Upper lobe of left lung (tissue), 6 donors: ENCODE measurements around the gene UBE3B. TPM values are rescaled to one million over a fixed set of nuclear protein-coding genes. Genes with fewer than 3 reads are reported as not detected.

Experiments
- ATAC-seq, 2 donors: fragments of 200-7000 bp; cut with Tn5 transposase; one replicate each; pipeline ENCODE4 v1.9.1; 2022; ENCODE audit warnings: mild to moderate bottlenecking in 2 of 2, moderate library complexity in 2 of 2; ENCODE audit not compliant: low FRiP score in 2 of 2
- DNase-seq, 2 donors: peaks; one replicate each; pipeline ENCODE4 v3.0.0-alpha.2; 2019 to 2020
- H3K27ac ChIP-seq, 4 donors: fragments of 200-600 bp; sonication (generic); one replicate each; pipeline ENCODE4 v1.5.1; 2016 to 2019
- H3K27me3 ChIP-seq, 4 donors: fragments of 200-600 bp; sonication (generic); one replicate each; pipeline ENCODE4 v1.5.1; 2017 to 2019
- H3K36me3 ChIP-seq, 4 donors: fragments of 200-600 bp; sonication (generic); one replicate each; pipeline ENCODE4 v1.5.1; 2016 to 2019
- H3K4me1 ChIP-seq, 4 donors: fragments of 200-600 bp; sonication (generic); one replicate each; pipeline ENCODE4 v1.5.1; 2018 to 2019
- H3K4me3 ChIP-seq, 4 donors: fragments of 200-600 bp; sonication (generic); one replicate each; pipeline ENCODE4 v1.5.1; 2017 to 2019; ENCODE audit warnings: mild to moderate bottlenecking in 2 of 4, moderate library complexity in 1 of 4
- H3K9me3 ChIP-seq, 4 donors: fragments of 200-600 bp; sonication (generic); one replicate each; pipeline ENCODE4 v1.5.1; 2018 to 2019
- EP300 ChIP-seq, 4 donors: sonication (generic); formaldehyde crosslinking; IDR thresholded peaks; one replicate each; pipeline ENCODE4 v1.5.1; 2017; ENCODE audit warnings: antibody characterized with exemption in 4 of 4, control low read depth in 2 of 4
- POLR2A ChIP-seq, 4 donors: fragments of 450-650 bp; IDR thresholded peaks; one replicate each; pipeline ENCODE4 v1.5.1; 2016 to 2017; ENCODE audit warnings: antibody characterized with exemption in 4 of 4, mild to moderate bottlenecking in 2 of 4
- POLR2AphosphoS5 ChIP-seq, 2 donors: sonication (generic); formaldehyde crosslinking; IDR thresholded peaks; one replicate each; pipeline ENCODE4 v1.5.1; 2017; ENCODE audit warnings: antibody characterized with exemption in 2 of 2
- WGBS, 2 donors: methylation state at CpG; one replicate each; pipeline ENCODE4 v1.1.5; 2017 to 2018; 5-methylcytosine and 5-hydroxymethylcytosine counted together
- total RNA-seq, 6 donors: library from RNA; depleted of rRNA in 4 of 6; stranded (reverse); fragments of >200 nt in 4 of 6; gene quantifications; one replicate each; pipeline versions ENCODE4 v1.1.0 to v1.2.1, GENCODE V29; 2016 to 2021
- TF ChIP-seq, protein P1 (sequence below), 6 experiments: fragments of 450-650 bp in 4 of 6; fragments of 200-600 bp in 2 of 6; sonication (generic) in 2 of 6; IDR thresholded peaks; one replicate each; pipeline ENCODE4 v1.5.1; 2016 to 2019; ENCODE audit warnings: antibody characterized with exemption in 6 of 6
- donor health status: DM: no; HTN: no; CAD: no; lungs with moderate emphysema.
- donor health status: DM: no; HTN: yes; CAD: no; lungs with severe emphysema.

Gene UBE3B
- total RNA-seq, 6 donors from 2014 or later = 27.0 to 69.1 (median 44.7) TPM

DNA sequence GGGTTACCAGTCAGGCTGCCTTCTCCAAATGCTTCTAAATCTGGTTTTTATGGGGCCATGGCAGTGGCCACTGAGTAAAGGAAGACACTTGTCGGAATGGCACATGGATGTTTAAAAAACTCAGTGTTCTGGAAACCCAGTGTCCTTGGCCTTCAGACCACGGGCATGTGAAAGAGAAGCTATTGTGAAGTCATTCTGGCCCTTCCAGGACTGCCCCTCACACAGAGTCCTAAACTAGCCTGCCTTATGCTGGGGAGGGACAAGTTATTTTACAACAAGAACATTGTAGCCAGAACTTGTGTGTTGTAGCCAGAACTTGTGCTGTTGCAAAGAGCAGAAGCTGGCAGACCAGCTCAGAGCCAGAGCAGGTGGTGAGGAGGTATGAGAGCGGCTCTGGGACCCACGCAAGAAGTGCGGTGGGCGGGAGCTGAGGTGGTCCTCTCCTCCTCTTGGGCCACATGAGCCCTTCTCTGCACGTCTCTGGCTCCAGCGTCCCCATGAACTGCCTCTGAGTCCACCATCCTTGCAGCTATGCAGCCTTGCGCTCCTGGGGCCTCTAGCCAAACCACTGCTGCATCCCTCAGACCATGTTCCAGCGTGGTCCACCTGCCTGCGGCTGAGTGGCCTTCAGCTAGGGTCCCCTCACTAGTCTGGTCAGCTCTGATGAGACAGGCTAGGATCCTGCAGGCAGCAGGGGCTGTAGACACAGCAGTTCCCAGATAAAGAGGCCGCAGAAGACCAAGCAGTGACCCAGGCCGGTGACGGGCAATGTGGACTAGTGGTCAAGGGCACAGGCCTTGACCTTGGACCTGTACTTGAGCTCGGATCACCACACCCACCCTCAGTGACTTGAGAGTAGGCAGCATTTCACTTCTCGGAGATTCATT is 63.3 kb downstream of the UBE3B start:
- no peak for TF ChIP-seq POLR2A (IDR thresholded peaks at IDR 0.05)
- TF ChIP-seq EP300 (IDR thresholded peaks at IDR 0.05) = no peak
- Histone ChIP-seq H3K27me3 (no peaks in the 10 kb centered on the region), H3K27ac (no peak overlapping the region), H3K4me1 (peaks cover 0 to 5% (median 2%) of the 10 kb centered on the region in 4 donors), H3K36me3 (peaks cover 0 to 8% (median 0%) of the 10 kb centered on the region in 4 donors), H3K9me3 (no peaks in the 10 kb centered on the region), H3K4me3 (no peak overlapping the region)
- ATAC-seq (no peak), DNase-seq (no peak)
- 87 to 89% methylated on average over 13 to 16 of the region's 16 CpGs for whole genome bisulfite sequencing, 2 donors

DNA sequence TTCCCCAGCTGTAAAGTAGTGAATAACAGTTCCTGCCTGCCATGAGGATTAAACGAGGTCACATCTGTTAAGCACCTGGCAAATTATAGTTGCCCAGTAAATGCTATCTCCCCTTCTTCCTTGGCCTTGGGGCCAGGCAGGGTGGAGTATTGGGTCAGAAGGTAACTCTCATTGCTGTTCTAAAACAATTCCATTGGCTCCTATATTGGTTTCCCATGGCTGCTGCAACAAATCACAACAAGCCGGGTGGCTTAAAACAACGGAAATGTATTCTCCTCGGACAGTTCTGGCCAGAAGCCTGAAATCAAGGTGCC is 63.9 kb downstream of the UBE3B start:
- Histone ChIP-seq H3K27ac (no peak overlapping the region), H3K36me3 (peaks cover 0 to 6% (median 0%) of the 10 kb centered on the region in 4 donors), H3K9me3 (no peaks in the 10 kb centered on the region), H3K4me3 (no peak overlapping the region), H3K4me1 (peaks cover 0 to 5% (median 2%) of the 10 kb centered on the region in 4 donors), H3K27me3 (no peaks in the 10 kb centered on the region)
- ATAC-seq = no peak
- DNase-seq = no peak
- TF ChIP-seq POLR2AphosphoS5 (IDR thresholded peaks at IDR 0.05) = no peak
- no peak for TF ChIP-seq POLR2A (IDR thresholded peaks at IDR 0.05)
- TF ChIP-seq EP300 (IDR thresholded peaks at IDR 0.05) = no peak
- TF ChIP-seq, protein P1, sequence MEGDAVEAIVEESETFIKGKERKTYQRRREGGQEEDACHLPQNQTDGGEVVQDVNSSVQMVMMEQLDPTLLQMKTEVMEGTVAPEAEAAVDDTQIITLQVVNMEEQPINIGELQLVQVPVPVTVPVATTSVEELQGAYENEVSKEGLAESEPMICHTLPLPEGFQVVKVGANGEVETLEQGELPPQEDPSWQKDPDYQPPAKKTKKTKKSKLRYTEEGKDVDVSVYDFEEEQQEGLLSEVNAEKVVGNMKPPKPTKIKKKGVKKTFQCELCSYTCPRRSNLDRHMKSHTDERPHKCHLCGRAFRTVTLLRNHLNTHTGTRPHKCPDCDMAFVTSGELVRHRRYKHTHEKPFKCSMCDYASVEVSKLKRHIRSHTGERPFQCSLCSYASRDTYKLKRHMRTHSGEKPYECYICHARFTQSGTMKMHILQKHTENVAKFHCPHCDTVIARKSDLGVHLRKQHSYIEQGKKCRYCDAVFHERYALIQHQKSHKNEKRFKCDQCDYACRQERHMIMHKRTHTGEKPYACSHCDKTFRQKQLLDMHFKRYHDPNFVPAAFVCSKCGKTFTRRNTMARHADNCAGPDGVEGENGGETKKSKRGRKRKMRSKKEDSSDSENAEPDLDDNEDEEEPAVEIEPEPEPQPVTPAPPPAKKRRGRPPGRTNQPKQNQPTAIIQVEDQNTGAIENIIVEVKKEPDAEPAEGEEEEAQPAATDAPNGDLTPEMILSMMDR (IDR thresholded peaks at IDR 0.05) = no peak
- 60 to 85% methylated on average over 4 of the region's 4 CpGs for WGBS, 2 donors

DNA sequence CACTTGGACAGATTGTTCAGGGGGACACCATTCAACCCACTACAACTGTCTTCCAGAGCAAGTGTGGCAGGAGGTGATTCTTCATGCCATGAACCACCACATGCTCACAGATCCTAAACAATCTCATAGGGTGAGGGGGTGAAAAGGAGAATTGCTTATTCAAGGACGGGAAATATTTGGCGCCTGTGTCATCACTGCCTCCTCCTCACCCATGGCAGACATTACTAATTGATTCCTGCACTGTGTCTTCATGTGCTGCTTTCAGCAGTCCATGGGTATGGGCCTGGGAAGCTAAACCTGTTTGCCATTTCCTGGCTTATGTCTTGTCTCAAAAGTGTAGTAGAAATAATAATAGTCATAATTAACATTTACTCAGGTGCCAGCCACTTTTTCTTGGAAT is 64.6 kb downstream of the UBE3B start:
- H3K36me3 ChIP-seq = peaks cover 0 to 6% (median 0%) of the 10 kb centered on the region in 4 donors
- TF ChIP-seq, protein P1 (IDR thresholded peaks at IDR 0.05) = no peak
- no peak for TF ChIP-seq EP300 (IDR thresholded peaks at IDR 0.05)
- TF ChIP-seq POLR2AphosphoS5 (IDR thresholded peaks at IDR 0.05) = no peak
- TF ChIP-seq POLR2A (IDR thresholded peaks at IDR 0.05) = no peak
- no peaks in the 10 kb centered on the region for H3K9me3 ChIP-seq
- H3K4me3 ChIP-seq = no peak overlapping the region
- DNase-seq (no peak), ATAC-seq (no peak)
- H3K4me1 ChIP-seq = peaks cover 0 to 5% (median 2%) of the 10 kb centered on the region in 4 donors
- H3K27me3 ChIP-seq = peaks cover 0 to 3% (median 0%) of the 10 kb centered on the region in 4 donors
- 67 to 88% methylated on average over 2 of the region's 2 CpGs for WGBS, 2 donors
- no peak overlapping the region for H3K27ac ChIP-seq

DNA sequence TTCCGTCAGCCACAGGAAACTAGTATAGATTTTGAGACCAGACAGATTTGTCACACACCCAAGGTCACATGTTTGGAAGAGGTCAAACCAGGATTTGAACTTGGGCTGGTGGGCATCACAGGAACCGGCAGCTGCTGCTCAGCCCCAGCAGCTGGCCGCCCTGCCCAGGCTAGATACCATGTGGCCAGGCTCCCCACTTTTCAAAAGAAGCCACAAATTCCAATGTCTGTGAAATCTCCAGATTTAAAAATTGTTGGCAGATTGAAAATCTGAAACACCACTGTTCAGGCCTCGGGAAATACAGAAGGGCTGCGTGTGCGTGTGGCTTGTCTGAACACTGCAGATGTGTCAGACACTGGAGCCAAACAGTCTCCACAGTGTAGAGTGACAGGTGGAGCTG is 65.4 kb downstream of the UBE3B start:
- Histone ChIP-seq H3K4me3 (no peak overlapping the region), H3K27ac (no peak overlapping the region), H3K9me3 (no peaks in the 10 kb centered on the region), H3K27me3 (peaks cover 0 to 3% (median 0%) of the 10 kb centered on the region in 4 donors), H3K36me3 (peaks cover 0 to 6% (median 0%) of the 10 kb centered on the region in 4 donors), H3K4me1 (peaks cover 0 to 5% (median 2%) of the 10 kb centered on the region in 4 donors)
- ATAC-seq (no peak), DNase-seq (no peak)
- TF ChIP-seq POLR2AphosphoS5 (IDR thresholded peaks at IDR 0.05) = no peak
- no peak for TF ChIP-seq POLR2A (IDR thresholded peaks at IDR 0.05)
- TF ChIP-seq EP300 (IDR thresholded peaks at IDR 0.05) = no peak
- TF ChIP-seq, protein P1 (IDR thresholded peaks at IDR 0.05) = no peak
- WGBS, 2 donors = 81 to 93% methylated on average over 6 of the region's 6 CpGs

DNA sequence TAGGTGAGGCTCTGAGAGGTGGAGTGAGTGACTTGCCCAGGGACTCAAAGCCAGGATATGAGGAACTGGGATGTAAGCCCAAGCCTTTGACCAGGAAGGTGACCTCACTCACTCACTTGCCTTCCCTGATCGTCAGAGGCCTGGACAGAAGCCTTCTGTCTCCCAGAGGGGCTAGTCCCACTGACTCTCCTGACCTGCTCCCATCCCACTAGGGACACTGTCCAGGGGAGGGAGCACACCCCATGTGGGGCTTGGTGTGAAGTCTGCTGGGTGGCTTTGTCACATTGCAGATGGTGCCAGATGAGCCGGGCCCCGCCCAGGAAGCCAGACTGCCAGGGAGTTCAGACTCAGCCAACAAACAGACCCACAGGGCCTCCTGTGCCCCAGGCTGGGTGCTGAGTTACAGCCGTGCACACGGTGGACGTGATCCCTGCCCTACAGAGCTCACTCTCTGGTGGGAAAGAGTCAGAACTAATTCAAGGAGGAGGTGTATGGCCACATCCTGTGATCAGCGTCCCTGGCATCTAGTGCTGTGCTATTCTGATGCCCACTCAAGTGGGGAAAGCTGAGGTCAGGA is 67.6 kb downstream of the UBE3B start:
- peaks cover 0 to 7% (median 0%) of the 10 kb centered on the region in 4 donors for H3K27me3 ChIP-seq
- WGBS, 2 donors = 35 to 54% methylated on average over 4 to 7 of the region's 7 CpGs
- ATAC-seq = no peak
- no peak overlapping the region for H3K4me3 ChIP-seq
- no peak for DNase-seq
- H3K27ac ChIP-seq = no peak overlapping the region
- TF ChIP-seq POLR2AphosphoS5 (IDR thresholded peaks at IDR 0.05) (no peak), EP300 (IDR thresholded peaks at IDR 0.05) (no peak), POLR2A (IDR thresholded peaks at IDR 0.05) (no peak)
- TF ChIP-seq, protein P1 (IDR thresholded peaks at IDR 0.05) = no peak
- H3K9me3 ChIP-seq = no peaks in the 10 kb centered on the region
- peaks cover 0 to 5% (median 2%) of the 10 kb centered on the region in 4 donors for H3K4me1 ChIP-seq
- peaks cover 0 to 4% (median 0%) of the 10 kb centered on the region in 4 donors for H3K36me3 ChIP-seq
